ENCODE data around the gene JMJD1C. TPM values are rescaled to one million over a fixed set of nuclear protein-coding genes. Genes with fewer than 3 reads are reported as not detected.

JMJD1C gene
- total RNA-seq, 1 experiment from 2014 or later, result 139 TPM

DNA sequence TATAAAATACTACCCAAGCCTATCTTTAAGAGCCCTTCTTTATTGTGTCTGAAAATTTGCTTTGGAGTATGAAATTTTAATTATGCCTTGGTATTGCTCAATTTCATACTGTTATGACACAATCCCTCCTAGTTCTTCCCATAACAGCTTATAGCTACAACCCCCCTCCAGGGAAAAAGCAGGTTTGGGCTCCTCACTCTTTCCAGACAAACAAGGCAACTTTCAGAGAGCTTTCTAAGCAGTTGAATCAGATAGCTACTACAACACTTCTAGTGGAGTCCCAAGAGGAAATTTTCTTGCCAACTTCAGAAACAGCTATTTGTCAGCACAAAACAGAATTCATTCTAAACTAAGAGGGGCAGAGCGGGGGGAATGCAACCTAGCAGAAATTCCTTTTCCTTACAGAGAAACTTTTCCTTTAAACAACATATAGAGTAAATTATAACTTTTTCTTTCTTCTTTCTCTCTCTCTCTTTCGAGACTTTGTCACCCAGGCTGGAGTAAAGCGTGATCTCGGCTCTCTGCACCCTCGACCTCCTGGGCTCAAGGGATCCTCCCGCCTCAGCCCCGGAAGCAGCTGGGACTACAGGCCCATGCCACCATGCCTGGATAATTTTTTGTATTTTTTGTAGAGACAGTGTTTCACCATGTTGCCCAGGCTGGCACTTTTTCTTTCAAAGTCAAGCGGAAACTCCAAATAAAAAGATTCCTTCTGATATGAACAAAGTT, 26.0 kb upstream of the JMJD1C start:
- DNase-seq (peak; percentile 83), ATAC-seq (peak; percentile 47)
- Histone ChIP-seq H2AFZ (ENCODE audit: low read length) (no peak overlapping the region), H3K9ac (ENCODE audit: low read length) (peak overlapping the region; percentile 67), H3K27me3 (ENCODE audit: low read length) (no peaks in the 10 kb centered on the region), H3K4me2 (ENCODE audit: low read length) (peak overlapping the region; percentile 58), H3K4me3 (ENCODE audit: low read length) (no peak overlapping the region), H3K36me3 (ENCODE audit: low read depth, low read length) (no peaks in the 10 kb centered on the region; the same call in 1 of the 2 replicates), H3F3A (ENCODE audit: low read length, unreplicated experiment) (peaks cover 5% of the 10 kb centered on the region), H3K27ac (ENCODE audit: low read length) (peak overlapping the region; percentile 84), H3K9me2 (replicated peaks; ENCODE audit: low read length) (no peaks in the 10 kb centered on the region), H3K4me1 (ENCODE audit: insufficient read depth, low read length) (peaks cover 23% of the 10 kb centered on the region), H4K20me1 (ENCODE audit: low read length) (0 out of 2 replicates have a peak, but pooled peaks cover 6% of the 10 kb centered on the region), H3K79me2 (ENCODE audit: low read length) (peaks cover 90% of the 10 kb centered on the region), H3K9me3 (ENCODE audit: low read length) (no peaks in the 10 kb centered on the region)
- CTCF ChIA-PET, result no interaction called here
- no peak for TF ChIP-seq EZH2 (IDR thresholded peaks at IDR 0.05; ENCODE audit: low read length, unreplicated experiment)
- TF ChIP-seq, protein P1, sequence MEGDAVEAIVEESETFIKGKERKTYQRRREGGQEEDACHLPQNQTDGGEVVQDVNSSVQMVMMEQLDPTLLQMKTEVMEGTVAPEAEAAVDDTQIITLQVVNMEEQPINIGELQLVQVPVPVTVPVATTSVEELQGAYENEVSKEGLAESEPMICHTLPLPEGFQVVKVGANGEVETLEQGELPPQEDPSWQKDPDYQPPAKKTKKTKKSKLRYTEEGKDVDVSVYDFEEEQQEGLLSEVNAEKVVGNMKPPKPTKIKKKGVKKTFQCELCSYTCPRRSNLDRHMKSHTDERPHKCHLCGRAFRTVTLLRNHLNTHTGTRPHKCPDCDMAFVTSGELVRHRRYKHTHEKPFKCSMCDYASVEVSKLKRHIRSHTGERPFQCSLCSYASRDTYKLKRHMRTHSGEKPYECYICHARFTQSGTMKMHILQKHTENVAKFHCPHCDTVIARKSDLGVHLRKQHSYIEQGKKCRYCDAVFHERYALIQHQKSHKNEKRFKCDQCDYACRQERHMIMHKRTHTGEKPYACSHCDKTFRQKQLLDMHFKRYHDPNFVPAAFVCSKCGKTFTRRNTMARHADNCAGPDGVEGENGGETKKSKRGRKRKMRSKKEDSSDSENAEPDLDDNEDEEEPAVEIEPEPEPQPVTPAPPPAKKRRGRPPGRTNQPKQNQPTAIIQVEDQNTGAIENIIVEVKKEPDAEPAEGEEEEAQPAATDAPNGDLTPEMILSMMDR (conservative IDR thresholded peaks at IDR 0.05; ENCODE audit: low read depth, low read length), result no peak
- POLR2A ChIA-PET (ENCODE audit: unreplicated experiment), result interaction anchor here (0.6 kb wide), 1 partner anchor 133 kb away, joined by 5 read pairs; no protein-coding TSS in a partner anchor
- intact Hi-C loops (cut with micrococcal nuclease), result no loop called here
- no TSS peak for BruUV-seq (replicated peaks)

DNA sequence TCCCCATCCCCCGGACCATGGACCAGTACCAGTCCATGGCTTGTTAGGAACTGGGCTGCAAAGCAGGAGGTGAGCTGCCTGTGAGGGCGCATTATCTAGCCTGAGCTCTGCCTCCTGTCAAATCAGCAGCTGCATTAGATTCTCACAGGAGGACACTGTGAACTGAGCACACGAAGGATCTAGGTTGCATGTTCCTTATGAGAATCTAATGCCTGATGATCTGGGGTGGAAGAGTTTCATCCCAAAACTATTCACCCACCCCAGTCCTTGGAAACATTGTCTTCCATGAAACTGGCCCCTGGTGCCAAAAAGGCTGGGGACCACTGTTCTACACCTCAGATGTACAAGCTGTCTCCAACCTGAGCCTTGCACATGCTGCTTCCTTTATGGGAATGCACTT, 24.1 kb upstream of the JMJD1C start:
- DNase-seq (no peak), ATAC-seq (no peak)
- CTCF ChIA-PET, result no interaction called here
- Histone ChIP-seq H3K9ac (ENCODE audit: low read length) (no peak overlapping the region), H3K4me2 (ENCODE audit: low read length) (no peak overlapping the region), H3K9me2 (replicated peaks; ENCODE audit: low read length) (no peaks in the 10 kb centered on the region), H3F3A (ENCODE audit: low read length, unreplicated experiment) (peaks cover 5% of the 10 kb centered on the region), H3K27me3 (ENCODE audit: low read length) (no peaks in the 10 kb centered on the region), H3K36me3 (ENCODE audit: low read depth, low read length) (no peaks in the 10 kb centered on the region), H4K20me1 (ENCODE audit: low read length) (0 out of 2 replicates have a peak, but pooled peaks cover 5% of the 10 kb centered on the region), H3K9me3 (ENCODE audit: low read length) (no peaks in the 10 kb centered on the region), H3K79me2 (ENCODE audit: low read length) (peaks cover 89% of the 10 kb centered on the region), H3K4me1 (ENCODE audit: insufficient read depth, low read length) (peaks cover 23% of the 10 kb centered on the region), H3K27ac (ENCODE audit: low read length) (no peak overlapping the region), H2AFZ (ENCODE audit: low read length) (no peak overlapping the region), H3K4me3 (ENCODE audit: low read length) (no peak overlapping the region)
- TF ChIP-seq, protein P1 (conservative IDR thresholded peaks at IDR 0.05; ENCODE audit: low read depth, low read length), result no peak
- TF ChIP-seq EZH2 (IDR thresholded peaks at IDR 0.05; ENCODE audit: low read length, unreplicated experiment) (no peak), EZH2phosphoT487 (IDR thresholded peaks at IDR 0.05; ENCODE audit: borderline replicate concordance, low read length) (no peak)
- intact Hi-C loops (cut with micrococcal nuclease), result no loop called here
- no TSS peak for BruUV-seq (replicated peaks)
- POLR2A ChIA-PET (ENCODE audit: unreplicated experiment), result no interaction called here

DNA sequence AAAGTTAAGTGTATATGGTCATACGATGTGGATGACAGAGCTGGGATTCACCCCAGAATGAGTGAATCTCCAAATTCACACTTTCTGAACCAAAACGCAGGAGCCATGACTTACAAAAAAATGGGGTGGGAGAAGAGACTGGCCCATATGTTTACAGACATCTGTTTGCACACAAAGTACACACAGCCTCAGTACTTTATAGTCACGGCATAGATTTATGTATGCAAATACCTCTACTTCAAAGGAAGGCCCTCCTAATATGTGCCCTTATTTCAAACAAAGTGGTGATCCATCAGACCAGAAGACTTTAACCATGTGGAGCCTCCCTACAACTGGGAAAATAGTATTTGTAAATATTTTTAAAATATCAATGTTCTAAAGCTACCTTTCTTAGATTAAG, 22.2 kb upstream of the JMJD1C start:
- Histone ChIP-seq H3K36me3 (ENCODE audit: low read depth, low read length) (no peaks in the 10 kb centered on the region), H3F3A (ENCODE audit: low read length, unreplicated experiment) (peaks cover 4% of the 10 kb centered on the region), H3K27me3 (ENCODE audit: low read length) (no peaks in the 10 kb centered on the region), H3K27ac (ENCODE audit: low read length) (no peak overlapping the region), H3K79me2 (ENCODE audit: low read length) (peaks cover 89% of the 10 kb centered on the region), H3K4me2 (ENCODE audit: low read length) (no peak overlapping the region), H3K4me1 (ENCODE audit: insufficient read depth, low read length) (peaks cover 16% of the 10 kb centered on the region), H2AFZ (ENCODE audit: low read length) (no peak overlapping the region), H3K9me2 (replicated peaks; ENCODE audit: low read length) (no peaks in the 10 kb centered on the region), H3K9ac (ENCODE audit: low read length) (no peak overlapping the region), H3K4me3 (ENCODE audit: low read length) (no peak overlapping the region), H4K20me1 (ENCODE audit: low read length) (0 out of 2 replicates have a peak, but pooled peaks cover 5% of the 10 kb centered on the region), H3K9me3 (ENCODE audit: low read length) (no peaks in the 10 kb centered on the region)
- DNase-seq (no peak), ATAC-seq (no peak)
- no peak for TF ChIP-seq EZH2phosphoT487 (IDR thresholded peaks at IDR 0.05; ENCODE audit: borderline replicate concordance, low read length)
- TF ChIP-seq EZH2 (IDR thresholded peaks at IDR 0.05; ENCODE audit: low read length, unreplicated experiment), result no peak
- TF ChIP-seq, protein P1 (conservative IDR thresholded peaks at IDR 0.05; ENCODE audit: low read depth, low read length), result no peak
- ChIA-PET CTCF (no interaction called here), POLR2A (ENCODE audit: unreplicated experiment) (no interaction called here)
- intact Hi-C loops (cut with micrococcal nuclease), result no loop called here
- BruUV-seq (replicated peaks), result no TSS peak

Measured in PC-3 (cell line).